Subcutaneous adipose tissue (tissue), 4 donors: ENCODE measurements around the gene FYB1. TPM values are rescaled to one million over a fixed set of nuclear protein-coding genes. Genes with fewer than 3 reads are reported as not detected.

ENCODE experiments used
- CTCF ChIP-seq: fragments of 450-650 bp; IDR thresholded peaks from one replicate; pipeline ENCODE4 v1.5.1; 2016; ENCODE audit warnings: low read depth, mild to moderate bottlenecking, control low read depth, antibody characterized with exemption, moderate library complexity
- total RNA-seq, 4 donors: library from RNA; depleted of rRNA; stranded (reverse); fragments of >200 nt; gene quantifications; one replicate each; pipeline ENCODE4 v1.1.0, GENCODE V29; 2016

FYB1 gene
- total RNA-seq, 4 donors from 2014 or later, result 7.5 to 80.6 (median 26.7) TPM

GRCh38 chr5:39146831-39147540 lies 72.4 kb downstream of the FYB1 start:
- TF ChIP-seq CTCF, result no peak

- no peak for TF ChIP-seq CTCF
These were observed 76.1 kb downstream of the FYB1 start for GRCh38 chr5:39143151-39143860.

GRCh38 chr5:39140558-39141168 lies 78.7 kb downstream of the FYB1 start:
- no peak for TF ChIP-seq CTCF

- no peak for TF ChIP-seq CTCF
These were observed 80.5 kb downstream of the FYB1 start for GRCh38 chr5:39138892-39139291.

GRCh38 chr5:39137819-39138451 lies 81.4 kb downstream of the FYB1 start:
- no peak for TF ChIP-seq CTCF

- no peak for TF ChIP-seq CTCF
These were observed 82.0 kb downstream of the FYB1 start for GRCh38 chr5:39137391-39137790.

GRCh38 chr5:39132792-39133191 lies 86.6 kb downstream of the FYB1 start:
- TF ChIP-seq CTCF, result no peak
